Measurements from ENCODE around the gene WWOX. TPM values are rescaled to one million over a fixed set of nuclear protein-coding genes. Genes with fewer than 3 reads are reported as not detected.

The WWOX gene
- total RNA-seq, 1 experiment from 2014 or later: 15.6 TPM

GRCh38 chr16:79155471-79155870 is 1056.0 kb downstream of the WWOX start:
- Histone ChIP-seq H3K9ac (ENCODE audit: extremely low read depth, insufficient read length, low read length) (no peak overlapping the region), H3K4me1 (ENCODE audit: insufficient read depth, low read length) (peaks cover 2% of the 10 kb centered on the region; the same call in 1 of the 2 replicates), H4K91ac (ENCODE audit: insufficient read length, low read depth, low read length) (no peak overlapping the region), H3K18ac (ENCODE audit: insufficient read length, low read depth, low read length) (no peak overlapping the region), H4K5ac (ENCODE audit: insufficient read length, low read depth, low read length) (no peak overlapping the region), H3K27ac (ENCODE audit: insufficient read length, low read depth, low read length) (no peak overlapping the region), H3K14ac (ENCODE audit: insufficient read depth, low read length) (no peak overlapping the region), H3K79me1 (ENCODE audit: insufficient read depth, low read depth, low read length, poor library complexity, severe bottlenecking) (no peaks in the 10 kb centered on the region), H3K23ac (ENCODE audit: insufficient read length, low read depth, low read length) (no peak overlapping the region), H2AFZ (ENCODE audit: low read length) (no peak overlapping the region), H4K8ac (replicated peaks; ENCODE audit: insufficient read length, low read depth, low read length) (no peak overlapping the region), H2AK5ac (ENCODE audit: insufficient read length, low read length) (no peak overlapping the region), H4K20me1 (ENCODE audit: control insufficient read depth, insufficient read depth, insufficient read length) (no peaks in the 10 kb centered on the region), H3K56ac (ENCODE audit: insufficient read length, low read depth, low read length) (no peak overlapping the region), H2BK20ac (ENCODE audit: low read depth, low read length, poor library complexity, severe bottlenecking) (no peak overlapping the region), H2BK12ac (ENCODE audit: insufficient read length, low read depth, low read length) (no peak overlapping the region), H3K27me3 (ENCODE audit: insufficient read depth, low read length) (no peaks in the 10 kb centered on the region), H3K4me2 (ENCODE audit: insufficient read depth, insufficient read length, low read length) (no peak overlapping the region), H2BK15ac (ENCODE audit: low read depth, low read length) (no peak overlapping the region), H3K79me2 (ENCODE audit: insufficient read depth, low read length) (no peaks in the 10 kb centered on the region), H3K23me2 (ENCODE audit: insufficient read length, low read depth, low read length, poor library complexity, severe bottlenecking) (no peaks in the 10 kb centered on the region), H2BK120ac (ENCODE audit: low read depth, low read length, poor library complexity, severe bottlenecking) (no peak overlapping the region), H3K4ac (ENCODE audit: low read depth, low read length) (no peak overlapping the region), H3T11ph (ENCODE audit: low read length) (no peak overlapping the region), H2BK5ac (ENCODE audit: insufficient read length, low read length) (no peak overlapping the region), H3K9me3 (ENCODE audit: control insufficient read depth, low read depth, low read length) (no peaks in the 10 kb centered on the region)
- no peaks in the 10 kb centered on the region; a peak in 1 of 5 replicates for H3K9me3 Mint-ChIP-seq
- H3K27ac Mint-ChIP-seq: no peak overlapping the region
- TF ChIP-seq CTCF (conservative IDR thresholded peaks at IDR 0.05): no peak
- no peak for DNase-seq
- H3K36me3 Mint-ChIP-seq (ENCODE audit: insufficient read depth in 1 of 3, low read depth in 3 of 3): no peaks in the 10 kb centered on the region
- whole genome bisulfite sequencing (ENCODE audit: extremely low coverage, insufficient read length, low lambda C conversion rate): no CpG with 5 or more reads among the region's 3 CpGs
- peaks cover 2% of the 10 kb centered on the region for H3K27me3 Mint-ChIP-seq (ENCODE audit: low read depth)
- no peak overlapping the region for H3K4me3 Mint-ChIP-seq
- H3K4me1 Mint-ChIP-seq: peaks cover 34 to 43% of the 10 kb centered on the region in 2 experiments
